ENCODE measurements around the gene FBXL7.

GRCh38 chr5:15983392-15983791, 483.4 kb downstream of the FBXL7 start:
- TF ChIP-seq, protein P1, sequence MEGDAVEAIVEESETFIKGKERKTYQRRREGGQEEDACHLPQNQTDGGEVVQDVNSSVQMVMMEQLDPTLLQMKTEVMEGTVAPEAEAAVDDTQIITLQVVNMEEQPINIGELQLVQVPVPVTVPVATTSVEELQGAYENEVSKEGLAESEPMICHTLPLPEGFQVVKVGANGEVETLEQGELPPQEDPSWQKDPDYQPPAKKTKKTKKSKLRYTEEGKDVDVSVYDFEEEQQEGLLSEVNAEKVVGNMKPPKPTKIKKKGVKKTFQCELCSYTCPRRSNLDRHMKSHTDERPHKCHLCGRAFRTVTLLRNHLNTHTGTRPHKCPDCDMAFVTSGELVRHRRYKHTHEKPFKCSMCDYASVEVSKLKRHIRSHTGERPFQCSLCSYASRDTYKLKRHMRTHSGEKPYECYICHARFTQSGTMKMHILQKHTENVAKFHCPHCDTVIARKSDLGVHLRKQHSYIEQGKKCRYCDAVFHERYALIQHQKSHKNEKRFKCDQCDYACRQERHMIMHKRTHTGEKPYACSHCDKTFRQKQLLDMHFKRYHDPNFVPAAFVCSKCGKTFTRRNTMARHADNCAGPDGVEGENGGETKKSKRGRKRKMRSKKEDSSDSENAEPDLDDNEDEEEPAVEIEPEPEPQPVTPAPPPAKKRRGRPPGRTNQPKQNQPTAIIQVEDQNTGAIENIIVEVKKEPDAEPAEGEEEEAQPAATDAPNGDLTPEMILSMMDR (IDR thresholded peaks at IDR 0.05; ENCODE audit: insufficient read depth, low read length, poor library complexity, severe bottlenecking): no peak
- no peak for TF ChIP-seq EZH2phosphoT487 (conservative IDR thresholded peaks at IDR 0.05; ENCODE audit: low read length)
